Effector CD4-positive, alpha-beta T cell (primary cell): ENCODE results near the gene SLC35G3.
"Not testable (repeated sequence)": the region's sequence is repeated elsewhere in the genome, so short reads cannot be mapped to it uniquely, and the experiment has no call there.

Source experiments
- DNase-seq: peaks from one replicate; pipeline ENCODE4 v3.0.0-alpha.2; 2020

The SLC35G3 gene

DNA sequence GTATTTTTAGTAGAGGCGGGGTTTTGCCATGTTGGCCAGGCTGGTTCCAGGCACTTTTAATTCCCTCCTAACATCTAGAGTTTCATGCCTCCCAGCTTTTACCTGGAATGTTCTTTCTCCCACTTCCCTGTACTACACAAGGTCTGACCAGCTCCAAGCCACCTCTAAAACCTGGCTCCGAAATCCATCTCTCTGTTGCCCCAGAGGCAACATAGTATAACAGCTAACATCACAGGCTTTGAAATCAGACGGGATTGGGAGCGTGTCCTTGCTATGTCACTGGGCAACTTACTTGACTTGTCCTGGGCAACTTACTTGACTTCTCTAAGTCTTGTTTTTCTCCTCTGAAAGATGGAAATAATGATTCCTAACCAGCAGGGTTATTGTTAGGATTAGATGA, 31.4 kb downstream of the SLC35G3 start:
- DNase-seq, result no peak

DNA sequence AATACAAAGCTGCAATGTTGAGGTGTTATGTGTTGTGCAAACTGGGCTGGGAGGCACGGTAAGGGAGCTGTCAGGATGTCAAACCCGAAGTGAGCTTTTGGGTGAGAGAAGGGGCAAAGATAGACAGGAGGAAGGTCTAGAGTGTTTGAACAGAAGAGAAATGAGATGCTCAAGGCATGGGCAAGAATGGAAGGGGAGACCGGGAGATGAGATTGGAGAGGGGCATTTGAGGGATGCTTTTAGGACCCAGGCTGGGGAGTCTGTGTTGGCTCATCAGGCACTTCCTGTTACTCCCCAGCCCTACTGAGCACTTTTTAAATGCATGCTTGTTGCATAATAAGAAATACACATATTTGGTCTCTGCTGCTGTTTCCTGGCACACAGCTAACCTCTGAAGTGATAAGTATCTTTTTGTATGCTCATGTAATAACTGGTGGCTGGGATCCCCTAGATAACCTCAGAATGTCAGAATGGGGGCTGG, 32.9 kb downstream of the SLC35G3 start:
- no peak for DNase-seq

DNA sequence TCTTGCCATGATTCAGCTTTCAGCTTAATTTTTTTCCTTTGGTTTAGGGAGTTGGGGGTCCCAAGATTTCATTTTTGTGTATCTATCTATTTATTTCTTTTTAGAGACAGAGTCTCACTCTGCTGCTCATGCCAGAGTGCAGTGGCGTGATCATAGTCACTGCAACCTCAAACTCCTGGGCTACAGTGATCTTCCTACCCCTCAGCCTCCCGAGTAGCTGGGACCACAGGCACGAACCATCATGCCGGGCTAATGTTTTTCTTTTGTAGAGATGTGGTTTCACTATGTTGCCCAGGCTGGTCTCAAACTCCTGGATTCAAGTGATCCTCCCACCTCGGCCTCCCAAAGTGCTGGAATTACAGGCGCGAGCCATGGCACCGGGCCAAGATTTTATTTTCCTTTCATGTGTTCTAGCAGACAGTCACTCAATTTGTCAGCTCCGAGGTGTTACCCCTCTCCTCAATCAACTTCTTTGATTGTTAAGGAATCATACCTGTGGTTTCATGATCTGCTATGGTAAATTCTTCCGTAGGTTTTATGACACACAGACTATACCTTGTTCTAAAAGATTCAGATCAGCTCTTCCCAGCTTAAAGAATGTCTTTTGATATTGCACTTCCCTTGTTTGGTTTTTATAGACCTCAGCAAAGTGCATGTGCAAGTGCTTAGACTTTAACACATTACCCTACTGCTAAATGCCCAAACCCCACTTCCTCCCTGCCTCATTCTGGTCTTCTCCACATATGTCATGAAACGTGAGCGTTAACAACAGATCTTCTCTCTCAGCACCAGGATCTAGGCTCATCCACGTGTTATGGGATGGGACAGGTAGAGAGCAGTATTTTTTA, 33.6 kb downstream of the SLC35G3 start:
- peak; percentile 33 for DNase-seq

DNA sequence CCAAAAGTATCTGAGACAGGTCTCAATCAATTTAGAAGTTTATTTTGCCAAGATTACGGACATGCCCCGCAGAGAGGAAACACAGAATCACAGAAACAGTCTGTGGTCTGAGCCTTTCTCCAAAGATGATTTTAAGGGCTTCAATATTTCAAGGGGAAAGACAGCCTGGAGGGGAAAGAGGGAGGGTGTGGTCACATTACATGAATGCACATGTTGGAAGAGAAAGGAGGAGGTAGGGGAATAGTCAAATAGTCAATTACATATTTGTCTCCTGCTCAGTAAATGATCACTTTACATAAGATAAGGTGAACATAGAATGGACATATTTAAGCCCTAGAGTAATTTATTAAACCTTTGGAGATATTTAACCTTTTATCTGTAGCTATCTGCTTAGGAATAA, 34.3 kb downstream of the SLC35G3 start:
- DNase-seq, result no peak

DNA sequence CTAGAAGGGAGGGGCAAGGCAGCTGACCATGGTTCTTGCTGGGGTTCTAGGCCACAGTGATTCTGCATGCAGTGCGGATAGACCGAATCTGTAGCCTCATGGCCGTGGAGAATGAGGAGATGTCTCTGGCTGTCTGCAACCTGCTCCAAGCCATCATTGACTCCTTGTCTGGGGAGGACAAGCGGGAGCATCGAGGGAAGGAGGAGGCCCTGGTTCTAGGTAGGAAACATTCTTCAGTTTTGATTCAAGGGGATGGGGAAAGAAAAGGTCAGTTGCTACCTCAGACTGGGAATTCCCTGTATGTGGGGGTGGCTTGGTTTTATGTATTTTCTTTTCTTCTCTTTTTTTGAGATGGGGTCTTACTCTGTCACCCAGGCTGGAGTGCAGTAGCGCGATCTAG, 38.9 kb downstream of the SLC35G3 start:
- no peak for DNase-seq

DNA sequence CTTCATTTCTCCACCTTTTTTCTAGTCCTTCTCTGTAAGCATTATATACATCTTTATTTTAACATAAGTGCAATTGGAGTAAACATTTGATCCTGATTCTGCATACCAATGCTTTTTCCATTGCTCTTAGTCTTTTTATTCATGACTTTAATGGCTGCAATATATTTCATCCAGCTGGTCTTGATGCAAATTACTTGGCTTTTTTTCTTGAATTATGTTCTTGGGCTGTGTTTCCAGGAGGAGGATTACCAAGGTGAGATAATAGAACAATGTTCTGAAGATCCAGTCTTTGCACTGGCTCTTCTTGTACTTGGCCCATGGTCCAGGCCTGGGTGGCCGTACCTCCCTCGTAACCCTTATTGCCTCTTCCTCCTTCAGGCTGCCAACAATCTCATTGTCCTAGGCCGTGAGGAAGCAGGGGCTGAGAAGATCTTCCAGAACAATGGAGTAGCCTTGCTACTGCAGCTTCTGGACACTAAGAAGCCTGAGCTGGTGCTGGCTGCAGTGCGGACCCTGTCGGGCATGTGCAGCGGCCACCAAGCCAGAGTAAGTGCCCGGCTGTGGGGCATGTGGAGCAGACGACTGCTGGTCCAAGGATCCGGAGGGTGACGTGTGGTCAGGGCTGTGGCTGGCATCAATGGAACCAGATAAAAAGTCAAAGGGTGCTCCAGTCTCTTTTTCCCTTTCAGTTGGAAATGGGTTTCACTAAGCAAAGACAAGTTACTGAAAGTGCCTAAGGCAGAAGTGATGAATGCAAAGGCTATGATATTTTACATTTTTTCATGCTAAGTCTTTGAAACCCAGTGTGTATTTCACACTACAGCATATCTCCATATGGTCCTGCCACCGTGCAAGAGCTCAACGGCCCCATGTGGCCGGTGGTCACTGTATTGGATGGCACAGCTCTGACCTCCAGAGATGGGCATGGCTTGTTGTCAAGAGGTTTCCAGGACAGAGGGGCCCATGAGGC, 39.7 kb downstream of the SLC35G3 start:
- DNase-seq, result no peak

DNA sequence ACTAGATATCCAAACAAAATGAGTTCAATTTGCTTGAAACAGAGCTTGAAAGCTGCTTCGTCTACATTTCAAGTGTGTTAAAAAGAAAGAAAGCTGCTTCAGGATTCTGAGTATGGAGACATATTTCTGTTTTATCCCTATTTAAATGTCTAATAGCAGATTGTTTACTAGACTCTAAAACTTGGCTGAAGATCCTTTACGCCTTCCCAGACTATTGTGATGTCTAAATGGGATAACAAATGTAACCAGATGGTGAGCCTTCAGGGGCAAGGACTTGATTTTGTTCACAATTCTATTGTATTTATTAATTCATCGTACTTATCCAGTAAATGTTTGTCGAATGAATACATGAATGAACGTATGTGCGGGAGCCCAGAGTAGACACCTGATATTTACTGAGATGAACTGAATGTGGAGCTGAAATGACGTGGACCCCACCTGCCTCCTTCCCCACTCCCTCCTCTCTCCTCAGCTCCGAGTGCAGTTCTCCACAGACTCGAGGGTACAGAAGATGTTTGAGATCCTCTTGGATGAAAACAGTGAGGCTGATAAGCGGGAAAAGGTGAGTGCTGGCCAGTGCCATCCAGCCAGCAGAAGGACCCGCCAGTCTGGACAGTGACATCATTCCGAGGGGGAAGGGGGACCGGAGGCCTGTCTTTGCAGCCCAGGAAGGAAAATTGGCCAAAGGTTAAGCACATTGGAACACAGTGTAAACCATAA, 41.6 kb downstream of the SLC35G3 start:
- no peak for DNase-seq

DNA sequence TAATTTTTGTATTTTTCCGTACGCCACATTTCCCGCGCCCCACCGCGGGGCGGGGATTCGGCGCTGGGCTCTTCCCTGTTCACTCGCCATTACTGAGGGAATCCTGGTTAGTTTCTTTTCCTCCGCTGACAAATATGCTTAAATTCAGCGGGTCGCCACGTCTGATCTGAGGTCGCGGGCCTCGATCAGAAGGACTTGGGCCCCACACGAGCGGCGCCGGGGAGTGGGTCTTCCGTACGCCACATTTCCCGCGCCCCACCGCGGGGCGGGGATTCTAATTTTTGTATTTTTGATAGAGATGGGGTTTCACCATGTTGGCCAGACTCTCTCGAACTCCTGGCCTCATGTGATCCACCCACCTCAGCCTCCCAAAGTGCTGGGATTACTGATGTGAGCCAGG, 43.1 kb downstream of the SLC35G3 start:
- not testable (repeated sequence) for DNase-seq

DNA sequence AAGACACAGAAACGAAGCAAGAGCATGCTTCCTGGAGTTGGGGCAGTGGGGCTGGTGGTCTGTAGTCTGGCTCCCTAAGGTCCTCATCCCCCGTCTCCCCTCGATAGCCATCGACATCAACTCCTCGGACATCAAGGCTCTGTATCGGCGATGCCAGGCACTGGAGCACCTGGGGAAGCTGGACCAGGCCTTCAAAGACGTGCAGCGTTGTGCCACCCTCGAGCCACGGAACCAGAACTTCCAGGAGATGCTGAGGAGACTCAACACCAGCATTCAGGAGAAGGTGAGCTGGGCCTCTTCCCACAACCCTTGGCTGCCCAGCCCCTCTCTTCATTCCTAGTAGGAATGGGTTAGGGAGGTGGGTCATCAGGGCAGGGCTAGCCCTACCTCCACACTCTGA, 44.3 kb downstream of the SLC35G3 start:
- no peak for DNase-seq

DNA sequence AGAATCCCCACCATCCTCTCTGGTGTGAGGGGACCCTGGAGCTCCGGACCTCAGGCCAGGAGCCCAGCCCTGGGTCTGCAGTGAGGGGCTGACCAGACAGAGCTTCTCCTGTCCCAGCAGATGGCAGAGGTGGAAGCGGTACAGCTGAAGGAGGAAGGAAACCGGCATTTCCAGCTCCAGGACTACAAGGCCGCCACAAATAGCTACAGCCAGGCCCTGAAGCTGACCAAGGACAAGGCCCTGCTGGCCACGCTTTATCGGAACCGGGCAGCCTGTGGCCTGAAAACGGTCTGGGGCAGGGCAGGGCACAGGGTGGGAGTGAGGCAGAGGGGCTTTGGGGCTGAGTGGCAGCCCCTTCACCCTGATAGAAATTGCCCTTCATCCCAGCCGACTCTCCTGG, 46.0 kb downstream of the SLC35G3 start:
- DNase-seq, result no peak

DNA sequence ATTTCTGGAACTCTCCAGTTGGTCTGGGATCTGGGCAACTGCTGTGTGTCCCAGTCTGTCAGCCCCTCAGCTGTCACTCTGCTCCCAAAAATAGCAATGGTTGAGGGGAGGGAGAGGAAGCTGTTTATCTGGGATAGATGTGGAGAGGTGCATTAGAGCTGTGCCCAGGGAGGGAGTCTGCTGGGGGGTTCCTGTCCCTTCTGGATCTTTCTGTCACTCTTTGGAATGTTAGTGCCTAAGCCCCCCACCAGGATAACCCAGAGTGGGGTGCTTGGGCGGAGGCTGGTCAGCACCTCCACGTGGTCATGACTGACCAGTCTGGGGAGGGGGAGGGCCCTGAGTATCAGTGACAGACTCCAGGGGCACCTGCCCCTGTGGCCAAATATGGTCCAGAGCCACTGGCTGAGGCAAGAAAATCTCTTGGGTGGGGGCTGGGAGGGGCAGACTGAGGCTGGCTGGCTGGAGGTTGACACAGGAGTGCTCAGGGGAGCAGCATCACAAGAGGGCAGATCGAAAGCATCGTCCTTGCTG, 46.8 kb downstream of the SLC35G3 start, which contains the start of gene UNC45B:
TSS of gene UNC45B (plus strand) at position 443 of the 531 bp plus-strand sequence. CDS start 447 bp downstream, outside the sequence.
- DNase-seq, result no peak

DNA sequence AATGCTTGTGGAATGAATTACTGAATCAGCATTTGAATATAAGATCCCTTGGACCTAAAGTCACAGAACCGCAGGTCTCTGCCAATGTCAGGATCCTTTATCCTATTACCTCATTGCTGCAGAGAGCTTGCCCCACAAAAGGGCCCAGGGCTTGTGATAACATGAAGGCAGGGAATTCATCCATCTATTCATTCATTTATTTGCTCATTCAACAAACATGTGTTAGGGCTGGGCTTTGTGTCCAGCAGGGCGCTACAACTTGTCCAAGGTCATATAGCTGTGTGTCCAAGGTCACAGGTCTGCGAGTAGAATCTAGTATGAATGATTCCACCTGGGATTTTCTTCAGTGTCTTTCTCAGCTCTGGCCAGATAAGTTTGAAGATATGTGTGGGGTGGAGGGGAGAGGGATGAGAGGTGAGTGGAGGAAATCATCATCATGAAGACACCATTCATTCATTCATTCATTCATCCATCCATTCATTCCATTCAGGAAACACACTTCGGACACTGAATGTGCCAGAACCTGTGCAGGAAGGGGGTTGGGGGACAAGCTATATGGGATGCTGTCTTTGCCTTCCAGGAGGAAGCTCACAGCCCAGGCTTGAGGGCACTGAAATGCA, 47.9 kb downstream of the SLC35G3 start:
- no peak for DNase-seq

DNA sequence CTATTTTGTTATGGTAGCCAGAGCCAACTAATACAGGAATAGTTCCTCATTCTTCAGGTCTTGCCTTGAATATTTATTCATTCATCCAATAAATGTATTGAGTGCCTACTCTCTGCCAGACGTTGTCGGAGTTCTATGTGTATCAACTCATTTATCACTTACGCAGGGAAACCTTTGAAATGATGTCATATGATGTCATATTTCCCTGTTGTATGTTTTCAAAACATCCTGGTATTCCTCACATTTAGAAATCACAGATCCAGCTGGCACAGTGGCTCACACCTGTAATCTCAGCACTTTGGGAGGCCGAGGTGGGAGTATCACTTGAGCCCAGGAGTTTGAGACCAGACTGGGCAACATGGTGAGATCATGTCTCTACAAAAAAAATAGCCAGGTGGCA, 49.4 kb downstream of the SLC35G3 start:
- DNase-seq, result no peak
